ENCODE measurements around the gene SORCS2.

DNA sequence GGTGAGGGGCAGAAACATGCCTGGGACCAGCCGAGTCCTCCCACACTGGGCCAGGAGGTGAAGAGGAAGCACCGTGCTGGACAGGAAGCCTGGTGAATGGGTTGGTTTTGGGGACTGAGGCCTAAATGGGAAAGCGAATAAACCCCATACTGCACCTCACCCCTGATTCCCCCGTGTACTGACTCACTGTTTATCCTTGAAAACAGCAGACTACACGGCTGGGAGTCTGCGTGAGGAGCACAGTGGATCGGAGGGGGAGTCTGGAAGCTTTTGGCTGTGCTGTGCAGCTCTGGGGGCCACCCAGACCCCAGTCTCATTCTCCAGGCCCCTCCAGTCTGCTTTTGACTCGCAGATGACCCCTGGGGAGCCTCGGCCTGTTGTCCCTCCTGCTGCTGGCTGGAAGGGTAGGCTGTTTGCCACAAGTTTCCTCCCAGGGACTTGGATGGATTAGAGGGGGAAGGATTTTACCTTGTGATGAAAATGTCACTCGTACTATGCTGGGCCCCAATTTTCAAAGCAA is 152.4 kb downstream of the SORCS2 start:
- no peak for TF ChIP-seq CTCF (IDR thresholded peaks at IDR 0.05)
- no peak for TF ChIP-seq POLR2A (IDR thresholded peaks at IDR 0.05)
- no peak for TF ChIP-seq POLR2AphosphoS5 (IDR thresholded peaks at IDR 0.05)

All from prostate gland (tissue), 2 donors.